GM19238 (cell line): ENCODE results near the gene TIMM50.
A peak's percentile ranks its signal among the peaks of the same experiment; 100 is the strongest.

Experiments
- DNase-seq: peaks from one replicate; pipeline ENCODE4 v3.0.0; 2011; ENCODE audit warnings: low spot score; ENCODE audit not compliant: insufficient read length

Gene TIMM50

DNA sequence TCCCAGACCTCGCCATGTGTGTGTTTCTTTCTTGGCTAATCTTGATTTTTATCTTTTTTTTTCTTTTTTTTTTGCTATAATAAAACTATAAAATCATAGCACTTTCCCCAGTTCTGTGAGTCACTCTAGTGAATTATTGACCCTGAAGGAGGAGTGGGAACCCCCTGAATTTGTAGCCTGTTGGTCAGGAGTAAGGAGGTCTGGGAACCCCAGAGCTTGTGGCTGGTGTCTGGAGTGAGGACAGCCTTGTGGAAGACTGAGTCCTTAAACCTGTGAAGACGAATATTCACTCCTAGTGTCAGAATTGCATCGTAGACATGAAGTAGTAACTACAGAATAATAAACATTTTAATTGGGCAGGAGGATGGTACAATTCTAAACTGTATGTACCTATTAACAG lies 44.6 kb downstream of the TIMM50 start:
- DNase-seq = no peak

DNA sequence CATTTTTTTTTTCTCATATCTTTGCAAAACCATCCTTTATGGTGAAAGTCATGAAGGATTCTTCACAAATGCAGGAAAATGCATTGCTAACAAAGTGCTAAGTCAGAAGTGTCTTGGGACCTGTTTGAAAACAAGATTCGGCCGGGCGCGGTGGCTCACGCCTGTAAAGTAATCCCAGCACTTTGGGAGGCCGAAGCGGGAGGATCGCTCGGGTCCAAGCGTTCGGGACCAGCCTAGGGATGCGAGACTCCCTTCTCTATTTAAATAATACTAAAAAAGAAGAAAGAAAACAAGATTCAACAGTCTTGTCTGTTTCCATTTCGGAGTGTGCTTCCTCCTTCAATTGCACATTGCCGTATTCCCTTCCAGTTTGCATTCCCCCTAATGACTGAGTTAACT lies 51.2 kb downstream of the TIMM50 start:
- no peak for DNase-seq

DNA sequence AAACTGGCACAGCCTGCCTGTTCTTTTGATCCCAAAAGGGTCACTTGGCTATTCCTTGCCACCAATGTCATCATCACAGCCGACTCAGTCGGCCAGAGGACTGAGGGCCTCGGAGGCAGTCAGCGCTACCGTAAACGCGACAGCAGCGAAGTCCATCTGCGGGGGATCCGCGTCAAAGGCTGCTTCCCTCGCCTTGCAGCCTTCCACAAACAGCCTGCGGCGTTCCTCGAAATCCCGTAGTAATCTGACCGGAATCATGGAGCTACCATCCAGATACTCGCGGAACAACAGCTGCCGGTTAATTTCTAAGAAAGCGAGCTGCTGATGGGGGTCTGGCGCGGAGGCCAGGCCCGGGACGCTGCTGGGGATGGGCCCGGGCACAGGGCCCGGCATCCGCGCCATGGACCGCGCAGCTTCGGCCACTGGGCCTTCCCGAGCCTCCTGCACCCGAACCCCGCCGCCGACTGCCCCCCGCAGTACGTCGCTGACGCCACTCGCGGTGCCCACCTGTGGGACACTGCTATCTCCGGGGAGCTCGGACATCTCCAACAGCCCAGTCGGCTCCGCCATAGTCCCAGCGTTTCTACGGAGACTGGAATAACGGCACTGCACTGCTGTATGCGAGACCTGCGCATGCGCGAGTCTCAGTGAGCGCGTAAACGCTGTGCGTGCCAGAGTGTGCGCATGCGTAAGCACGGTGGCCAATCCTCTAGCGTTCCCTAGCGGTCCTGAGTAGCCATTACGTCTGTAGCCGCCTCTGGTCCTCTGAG lies 51.8 kb downstream of the TIMM50 start, which contains the start of gene EID2B:
Gene EID2B, minus strand, starts transcription at position 620 of the 770 bp plus-strand sequence. Its CDS starts 50 bp downstream, at position 570.
- DNase-seq = peak; percentile 91

DNA sequence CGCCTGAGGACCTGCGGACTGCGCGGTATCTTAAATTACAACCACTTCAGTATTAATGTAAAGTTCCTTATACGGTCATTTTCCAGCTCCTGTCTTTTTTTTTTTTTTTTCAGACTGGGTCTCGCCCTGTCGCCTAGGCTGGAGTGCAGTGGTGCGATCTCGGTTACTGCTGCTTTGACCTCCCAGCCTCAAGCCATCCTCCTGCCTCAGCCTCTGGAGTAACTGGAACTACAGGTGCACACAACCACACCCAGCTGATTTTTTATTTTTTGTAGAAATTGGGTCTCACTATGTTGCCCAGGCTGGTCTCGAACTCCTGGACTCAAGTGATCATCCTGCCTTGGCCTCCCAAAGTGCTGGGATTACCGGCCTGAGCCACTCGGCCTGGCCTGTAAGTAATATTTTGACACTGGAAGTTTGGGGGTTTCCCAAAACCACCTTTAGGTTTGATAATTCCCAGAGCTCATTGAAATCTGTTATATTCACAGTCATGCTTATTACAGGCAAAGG lies 52.4 kb downstream of the TIMM50 start:
- DNase-seq = no peak

DNA sequence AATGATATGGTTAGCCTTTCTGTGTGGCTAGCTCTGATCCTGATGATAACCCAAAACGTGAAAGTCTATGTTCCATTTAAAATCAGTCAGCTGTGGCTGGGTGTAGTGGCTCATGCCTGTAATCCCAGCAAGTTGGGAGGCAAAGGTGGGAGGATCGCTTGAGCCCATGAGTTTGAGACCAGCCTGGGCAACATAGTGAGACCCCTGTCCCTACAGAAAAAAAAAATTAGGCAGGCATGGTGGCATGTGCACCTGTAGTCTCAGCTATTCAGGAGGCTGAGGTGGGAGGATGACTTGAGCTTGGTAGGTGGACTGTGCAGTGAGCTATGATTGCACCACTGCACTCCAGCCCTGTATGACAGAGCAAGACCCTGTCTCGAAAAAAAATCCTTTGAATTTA lies 53.2 kb downstream of the TIMM50 start:
- no peak for DNase-seq

DNA sequence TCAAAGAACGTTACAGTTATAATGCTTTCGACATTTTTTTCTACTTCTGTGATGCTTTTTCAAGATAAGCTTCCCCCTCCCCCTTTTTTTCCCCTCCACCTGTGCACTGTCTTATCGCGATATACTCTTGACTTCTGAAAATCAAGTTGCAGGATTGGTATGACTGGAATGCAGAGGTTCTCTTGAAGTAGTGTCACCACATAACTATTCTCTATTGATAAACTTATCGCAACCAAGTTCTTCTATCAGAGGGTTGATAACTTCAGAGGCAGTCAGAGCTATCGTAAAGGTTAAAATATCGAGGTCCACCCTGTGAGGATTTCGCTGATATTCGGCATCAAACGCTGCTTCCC lies 58.5 kb downstream of the TIMM50 start:
- DNase-seq = no peak

DNA sequence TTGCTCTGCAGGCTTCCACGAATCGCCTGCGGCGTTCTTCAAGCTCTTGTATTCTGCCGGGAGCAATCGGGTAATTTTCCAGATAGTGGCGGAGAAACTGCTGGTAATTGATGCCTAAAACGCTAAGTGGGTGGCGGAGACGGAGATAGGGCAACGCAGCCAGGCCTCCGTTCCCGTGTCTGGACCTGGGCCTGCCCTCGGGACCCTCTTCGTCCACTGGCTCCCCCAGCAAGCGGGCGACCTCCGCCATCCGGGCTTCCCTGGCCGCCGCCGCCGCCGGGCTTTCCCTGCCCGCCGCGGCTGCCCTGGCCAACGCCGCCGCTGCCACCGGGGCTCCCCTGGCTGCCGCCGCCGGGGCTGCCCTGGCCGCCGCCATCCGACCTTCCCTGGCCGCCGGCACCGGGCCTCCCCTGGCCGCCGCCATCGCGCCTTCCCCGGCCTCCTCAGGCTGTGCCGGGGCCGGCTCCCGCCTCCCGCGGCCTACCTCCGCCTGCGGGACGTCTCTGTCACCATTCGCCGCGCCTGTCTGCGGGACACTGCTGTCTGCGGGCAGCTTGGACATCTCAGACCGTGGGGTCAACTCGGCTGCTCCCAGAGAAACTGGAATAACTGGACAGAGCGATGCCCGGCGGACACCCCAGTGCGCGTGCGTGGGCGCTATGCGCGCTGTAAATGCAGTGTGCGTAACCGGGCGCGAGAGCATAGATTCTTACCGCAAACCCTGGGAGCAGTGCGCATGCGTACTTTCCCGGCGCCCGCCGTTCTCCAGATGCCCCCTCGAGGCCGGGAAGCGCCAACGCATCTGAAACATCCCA lies 59.1 kb downstream of the TIMM50 start, which contains the start of gene EID2:
Gene EID2, minus strand, starts transcription at position 644 of the 815 bp plus-strand sequence. Its CDS starts 82 bp downstream, at position 562.
- DNase-seq = peak; percentile 91

DNA sequence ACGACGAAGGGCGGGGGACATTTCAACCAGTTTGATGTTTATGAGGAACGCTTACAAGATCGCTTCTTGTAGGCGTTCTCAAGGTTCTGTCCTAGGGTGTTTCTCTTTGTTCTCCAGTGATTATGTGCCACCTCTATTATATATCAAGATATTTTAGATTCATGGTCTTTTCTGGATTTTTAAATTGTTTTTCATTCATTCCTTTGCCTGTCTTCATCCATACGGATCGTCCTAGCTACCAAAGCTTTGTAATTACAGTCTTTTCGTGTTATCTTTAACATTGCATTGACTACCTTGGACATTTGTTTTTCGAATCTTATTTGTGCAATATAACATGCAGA lies 59.7 kb downstream of the TIMM50 start:
- DNase-seq = no peak
